HEK293T (cell line): ENCODE data around the gene NAV2.

ENCODE experiments used
- CTBP1 ChIP-seq: fragments of 450-650 bp; IDR thresholded peaks from 2 replicates; pipeline ENCODE4 v1.6.1; 2016; ENCODE audit warnings: borderline replicate concordance
- FOXA1 ChIP-seq: fragments of 450-650 bp; IDR thresholded peaks from 2 replicates; pipeline ENCODE4 v1.6.1; 2016; ENCODE audit warnings: mild to moderate bottlenecking
- SP1 ChIP-seq: fragments of 450-650 bp; IDR thresholded peaks from 2 replicates; pipeline ENCODE4 v1.6.1; 2017

- TF ChIP-seq CTBP1 (no peak), SP1 (no peak), FOXA1 (no peak)
These were observed 225.7 kb downstream of the NAV2 start for GRCh38 chr11:19938169-19938856.
